K562 (cell line): ENCODE measurements around the gene GIPR. TPM values are rescaled to one million over a fixed set of nuclear protein-coding genes. Genes with fewer than 3 reads are reported as not detected.

Experiments used
- ATAC-seq: fragments of 200-7000 bp; cut with Tn5 transposase; 3 replicates; pipeline ENCODE4 v1.9.1; 2020; ENCODE audit warnings: moderate library complexity
- BruUV-seq: library from RNA; stranded (reverse); fragments of 400-500 nt; replicated peaks from 2 replicates; lab custom pipeline; 2021; lab: Mats Ljungman, UMichigan
- CTCF ChIA-PET: fragments of 300-600 bp; formaldehyde crosslinking; extraction: SDS; loops from one replicate; lab custom pipeline; 2021; ENCODE audit warnings: low intra/inter-chr PET ratio; lab: Yijun Ruan, JAX
- POLR2A ChIA-PET: fragments of 300-600, 350-650 bp; sonication (Branson Sonifier 250); formaldehyde crosslinking; extraction: SDS; loops from one replicate; lab custom pipeline; 2021; ENCODE audit warnings: antibody characterized with exemption, inconsistent platforms; lab: Yijun Ruan, JAX
- DNase-seq, 4 experiments: peaks; one replicate each; pipeline versions ENCODE4 v3.0.0 to v3.0.0-alpha.2; 2011 to 2018; ENCODE audit warnings: low spot score in 3 of 4, mixed read lengths in 3 of 4; ENCODE audit errors: extremely low read depth in 1 of 4
- FAIRE-seq: peaks from 2 replicates; lab custom pipeline; 2011; peaks lifted over from hg19 to GRCh38; lab: Jason Lieb, UNC
- H2AFZ ChIP-seq: 2 replicates; pipeline ENCODE4 v1.6.0; 2011; ENCODE audit warnings: low read depth, low read length, control low read depth, inconsistent platforms
- H3K27ac ChIP-seq: fragments of 200-600 bp; 3 replicates; pipeline ENCODE4 v1.8.0; 2011; ENCODE audit warnings: low read depth, mild to moderate bottlenecking, control low read depth, inconsistent platforms, low read length, moderate library complexity, mixed read lengths; ENCODE audit errors: extremely low read depth
- H3K27me3 ChIP-seq, 2 experiments: fragments of 300-600 bp in 1 of 2; 2 replicates in 1 of 2; 3 replicates in 1 of 2; pipeline versions ENCODE4 v1.6.0 to v1.8.0; 2011; ENCODE audit warnings: inconsistent platforms in 2 of 2, low read length in 2 of 2, mild to moderate bottlenecking in 1 of 2, mixed read lengths in 1 of 2, moderate library complexity in 1 of 2; ENCODE audit not compliant: control insufficient read depth in 2 of 2, insufficient read depth in 2 of 2
- H3K36me3 ChIP-seq: fragments of 300-600 bp; 3 replicates; pipeline ENCODE4 v1.8.0; 2011; ENCODE audit warnings: mild to moderate bottlenecking, low read length, inconsistent platforms; ENCODE audit not compliant: control insufficient read depth, insufficient read depth
- H3K4me1 ChIP-seq, 2 experiments: fragments of 200-600 bp in 1 of 2; replicated peaks in 1 of 2; 2 replicates in 1 of 2; 3 replicates in 1 of 2; pipeline versions ENCODE4 v1.5.1 to v1.8.0; 2011; ENCODE audit warnings: inconsistent platforms in 2 of 2, low read length in 2 of 2, mild to moderate bottlenecking in 1 of 2, mixed read lengths in 1 of 2, moderate library complexity in 1 of 2; ENCODE audit not compliant: control insufficient read depth in 2 of 2, insufficient read depth in 2 of 2
- H3K4me2 ChIP-seq: 2 replicates; pipeline ENCODE4 v1.6.1; 2011; ENCODE audit warnings: low read length, control low read depth, inconsistent platforms, mixed read lengths; ENCODE audit not compliant: insufficient read depth
- H3K4me3 ChIP-seq: fragments of 200-600 bp; sonication (generic), shearing (Covaris generic); 2 replicates; pipeline ENCODE4 v1.5.1; 2016; ENCODE audit warnings: control low read depth, inconsistent platforms
- H3K79me2 ChIP-seq: fragments of 200-600 bp; 3 replicates; pipeline ENCODE4 v1.8.0; 2011; ENCODE audit warnings: low read length, inconsistent platforms; ENCODE audit not compliant: control insufficient read depth, insufficient read depth
- H3K9ac ChIP-seq, 2 experiments: 2 replicates each; pipeline versions ENCODE4 v1.6.0 to v1.6.1; 2011; ENCODE audit warnings: low read depth in 2 of 2, low read length in 2 of 2, control low read depth in 1 of 2, inconsistent platforms in 1 of 2, mild to moderate bottlenecking in 1 of 2, mixed read lengths in 1 of 2; ENCODE audit not compliant: insufficient read depth in 1 of 2
- H3K9me1 ChIP-seq: one replicate; pipeline ENCODE4 v1.6.0; 2011; ENCODE audit warnings: inconsistent platforms, mild to moderate bottlenecking, low read length, moderate library complexity; ENCODE audit not compliant: control insufficient read depth, insufficient read depth
- H3K9me3 ChIP-seq: replicated peaks from 2 replicates; pipeline ENCODE4 v1.5.1; 2011; ENCODE audit warnings: low read depth, low read length, inconsistent platforms; ENCODE audit not compliant: control insufficient read depth, insufficient read depth
- H4K20me1 ChIP-seq: replicated peaks from 2 replicates; pipeline ENCODE4 v1.6.1; 2011; ENCODE audit warnings: low read length, inconsistent platforms, mixed read lengths; ENCODE audit not compliant: control insufficient read depth, insufficient read depth
- EZH2 ChIP-seq: IDR thresholded peaks from 2 replicates; pipeline ENCODE4 v1.6.1; 2012; ENCODE audit warnings: low read depth, mild to moderate bottlenecking, inconsistent platforms, low read length, borderline replicate concordance
- FOXJ2 ChIP-seq: fragments of 200-800 bp; sonication (Bioruptor generic); IDR thresholded peaks from 2 replicates; pipeline ENCODE4 v1.6.1; 2016; ENCODE audit warnings: missing genetic modification characterization, missing compliant biosample characterization
- FOXK2 ChIP-seq, 2 experiments: fragments of 450-650 bp; IDR thresholded peaks in 1 of 2; conservative IDR thresholded peaks in 1 of 2; 2 replicates each; pipeline ENCODE4 v1.6.1; 2016; ENCODE audit warnings: low read depth in 2 of 2, mild to moderate bottlenecking in 1 of 2
- HEY1 ChIP-seq: fragments of 250-450 bp; sonication (Bioruptor Pico); IDR thresholded peaks from 2 replicates; pipeline ENCODE4 v1.5.0; 2020; ENCODE audit warnings: mild to moderate bottlenecking, moderate library complexity, borderline replicate concordance
- KLF10 ChIP-seq: fragments of 250-450 bp; sonication (Bioruptor Pico); IDR thresholded peaks from 2 replicates; pipeline ENCODE4 v1.6.1; 2021; ENCODE audit warnings: matching md5 sums
- MAFF ChIP-seq: IDR thresholded peaks from 2 replicates; pipeline ENCODE4 v1.6.1; 2012; ENCODE audit warnings: low read length, improper control_type of control experiment
- NCOA4 ChIP-seq: fragments of 450-650 bp; IDR thresholded peaks from 2 replicates; pipeline ENCODE4 v1.6.1; 2018; ENCODE audit warnings: mild to moderate bottlenecking; ENCODE audit not compliant: partially characterized antibody
- POLR2A ChIP-seq: fragments of 450-650 bp; conservative IDR thresholded peaks from 2 replicates; pipeline ENCODE4 v1.6.1; 2016
- POLR2G ChIP-seq: fragments of 200-400 bp; formaldehyde crosslinking; IDR thresholded peaks from 2 replicates; pipeline ENCODE4 v1.6.1; 2017; ENCODE audit warnings: low read depth, mild to moderate bottlenecking, antibody characterized with exemption, low read length, moderate library complexity
- PPARD ChIP-seq: fragments of 250-450 bp; sonication (Bioruptor Pico); IDR thresholded peaks from 2 replicates; pipeline ENCODE4 v1.8.0; 2022; ENCODE audit warnings: inconsistent platforms, mild to moderate bottlenecking, moderate library complexity
- RBFOX2 ChIP-seq: fragments of 200-400 bp; formaldehyde crosslinking; IDR thresholded peaks from 2 replicates; pipeline ENCODE4 v1.6.1; 2017; ENCODE audit warnings: low read depth, mild to moderate bottlenecking, low read length, moderate library complexity
- RBM22 ChIP-seq: fragments of 200-400 bp; formaldehyde crosslinking; IDR thresholded peaks from 2 replicates; pipeline ENCODE4 v1.6.1; 2018; ENCODE audit warnings: low read length, low read depth; ENCODE audit not compliant: poor library complexity, severe bottlenecking
- ZNF124 ChIP-seq: sonication (generic); formaldehyde crosslinking; IDR thresholded peaks from 2 replicates; pipeline ENCODE4 v1.8.1; 2022; ENCODE audit warnings: missing genetic modification reagents
- WGBS: fragments of 100-300 bp; shearing (Covaris generic); methylation state at CpG from one replicate; pipeline ENCODE4 v1.1.6; 2016; ENCODE audit warnings: low coverage, mixed read lengths; ENCODE audit not compliant: insufficient coverage; ENCODE audit errors: missing lambda C conversion rate; 5-methylcytosine and 5-hydroxymethylcytosine counted together
- in situ Hi-C: fragments of 300-500 bp; cut with MboI; formaldehyde crosslinking; loops from 4 replicates; pipeline ENCODE4 v1.15.0; 2018; ENCODE audit warnings: inconsistent platforms, mixed read lengths
- intact Hi-C: fragments of 100-400 bp; cut with micrococcal nuclease; formaldehyde crosslinking; loops from 2 replicates; pipeline ENCODE4 v1.14.2; 2022
- polyA plus RNA-seq, 8 experiments: library from polyadenylated mRNA; depleted of rRNA in 4 of 8; stranded (reverse) in 5 of 8; unstranded in 3 of 8; fragments of >200 nt; fragmentation: Nextera tagmentation in 2 of 8; fragmentation: Illumina TruSeq in 1 of 8; extraction: Ambion mirVana in 2 of 8; extraction: Trizol in 1 of 8; gene quantifications; 2 replicates each; pipeline versions ENCODE4 v1.2.1 to v1.2.3, GENCODE V29; 2011 to 2014; ENCODE audit warnings: inconsistent platforms in 1 of 8, missing spikeins in 1 of 8
- total RNA-seq, 7 experiments: library from RNA; depleted of rRNA in 6 of 7; stranded (reverse); fragments of >200 nt in 6 of 7; fragmentation: Illumina TruSeq in 2 of 7; extraction: Trizol in 2 of 7; gene quantifications; 2 replicates each; pipeline versions ENCODE4 v1.2.1 to v1.2.3, GENCODE V29; 2011 to 2021; ENCODE audit warnings: low replicate concordance in 1 of 7
- TF ChIP-seq, protein P1 (sequence below), 2 experiments: fragments of 450-650 bp in 1 of 2; IDR thresholded peaks; 2 replicates each; pipeline ENCODE4 v1.6.1; 2011 to 2017; ENCODE audit warnings: low read depth in 2 of 2, antibody characterized with exemption in 1 of 2, borderline replicate concordance in 1 of 2, low read length in 1 of 2, mild to moderate bottlenecking in 1 of 2, mixed read lengths in 1 of 2; ENCODE audit not compliant: control insufficient read depth in 1 of 2
- TF ChIP-seq, protein P2 (sequence below): sonication (generic); formaldehyde crosslinking; IDR thresholded peaks from 2 replicates; pipeline ENCODE4 v1.9.0; 2022; ENCODE audit warnings: mild to moderate bottlenecking, missing genetic modification reagents

GIPR gene
- total and polyA plus RNA-seq, 9 of the 15 experiments (the other 6 are each of a cell fraction or from before 2014, with no cell fraction given), result 2.2 to 26.8 (median 12.7) TPM

DNA sequence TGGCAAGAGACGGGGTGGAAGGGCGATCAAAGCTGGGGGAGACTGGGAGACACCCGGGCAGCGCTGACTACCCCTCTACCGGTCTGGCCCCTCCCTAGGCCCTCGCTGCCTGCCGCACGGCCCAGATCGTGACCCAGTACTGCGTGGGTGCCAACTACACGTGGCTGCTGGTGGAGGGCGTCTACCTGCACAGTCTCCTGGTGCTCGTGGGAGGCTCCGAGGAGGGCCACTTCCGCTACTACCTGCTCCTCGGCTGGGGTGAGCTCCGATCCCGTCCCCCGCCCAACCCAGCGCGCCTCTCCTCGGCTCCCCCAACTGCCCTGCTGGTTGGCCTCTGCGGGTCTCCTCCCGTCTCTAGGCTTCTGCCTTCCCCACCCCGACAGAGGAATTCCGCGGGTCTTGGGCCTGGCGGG, 8.8 kb downstream of the GIPR start:
- Histone ChIP-seq H3K9ac (no peak overlapping the region), H3K79me2 (no peaks in the 10 kb centered on the region), H2AFZ (no peak overlapping the region), H3K27ac (no peak overlapping the region), H3K9me3 (no peaks in the 10 kb centered on the region), H3K36me3 (peaks cover 57% of the 10 kb centered on the region), H3K4me1 (peaks cover 2 to 24% of the 10 kb centered on the region in 2 experiments; a peak in 2 of 5 replicates), H3K27me3 (no peaks in the 10 kb centered on the region), H3K9me1 (peaks cover 1% of the 10 kb centered on the region), H4K20me1 (0 out of 2 replicates have a peak, but pooled peaks cover 2% of the 10 kb centered on the region), H3K4me3 (no peak overlapping the region), H3K4me2 (no peak overlapping the region)
- ChIA-PET CTCF (no interaction called here), POLR2A (interaction anchor here (2.0 to 4.1 kb wide), 2 partner anchors 12 to 14 kb away, joined by 5 to 12 read pairs; no protein-coding TSS in a partner anchor)
- intact Hi-C loops, result no loop called here
- TF ChIP-seq KLF10 (CRISPR knock-in tag), result no peak
- TF ChIP-seq, protein P1, sequence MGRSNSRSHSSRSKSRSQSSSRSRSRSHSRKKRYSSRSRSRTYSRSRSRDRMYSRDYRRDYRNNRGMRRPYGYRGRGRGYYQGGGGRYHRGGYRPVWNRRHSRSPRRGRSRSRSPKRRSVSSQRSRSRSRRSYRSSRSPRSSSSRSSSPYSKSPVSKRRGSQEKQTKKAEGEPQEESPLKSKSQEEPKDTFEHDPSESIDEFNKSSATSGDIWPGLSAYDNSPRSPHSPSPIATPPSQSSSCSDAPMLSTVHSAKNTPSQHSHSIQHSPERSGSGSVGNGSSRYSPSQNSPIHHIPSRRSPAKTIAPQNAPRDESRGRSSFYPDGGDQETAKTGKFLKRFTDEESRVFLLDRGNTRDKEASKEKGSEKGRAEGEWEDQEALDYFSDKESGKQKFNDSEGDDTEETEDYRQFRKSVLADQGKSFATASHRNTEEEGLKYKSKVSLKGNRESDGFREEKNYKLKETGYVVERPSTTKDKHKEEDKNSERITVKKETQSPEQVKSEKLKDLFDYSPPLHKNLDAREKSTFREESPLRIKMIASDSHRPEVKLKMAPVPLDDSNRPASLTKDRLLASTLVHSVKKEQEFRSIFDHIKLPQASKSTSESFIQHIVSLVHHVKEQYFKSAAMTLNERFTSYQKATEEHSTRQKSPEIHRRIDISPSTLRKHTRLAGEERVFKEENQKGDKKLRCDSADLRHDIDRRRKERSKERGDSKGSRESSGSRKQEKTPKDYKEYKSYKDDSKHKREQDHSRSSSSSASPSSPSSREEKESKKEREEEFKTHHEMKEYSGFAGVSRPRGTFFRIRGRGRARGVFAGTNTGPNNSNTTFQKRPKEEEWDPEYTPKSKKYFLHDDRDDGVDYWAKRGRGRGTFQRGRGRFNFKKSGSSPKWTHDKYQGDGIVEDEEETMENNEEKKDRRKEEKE (IDR thresholded peaks at IDR 0.05; ENCODE audit: borderline replicate concordance in 1 of 2, control insufficient read depth in 1 of 2, low read depth in 2 of 2, low read length in 1 of 2), result no peak
- 0 out of 2 replicates have a peak, but pooled peaks have one; percentile 13 for TF ChIP-seq POLR2A
- TF ChIP-seq RBFOX2, result peak; percentile 56; the same call in 1 of the 2 replicates
- no peak for TF ChIP-seq FOXK2 (conservative IDR thresholded peaks at IDR 0.05 in 1 of 2, IDR thresholded peaks at IDR 0.05 in 1 of 2; ENCODE audit: low read depth in 2 of 2)
- TF ChIP-seq ZNF124 (CRISPR knock-in tag), result no peak
- peak; percentile 63 for TF ChIP-seq POLR2G
- TF ChIP-seq PPARD, result no peak
- peak; percentile 28 for TF ChIP-seq RBM22
- no peak for TF ChIP-seq EZH2
- no peak for TF ChIP-seq MAFF
- no peak for TF ChIP-seq HEY1
- TF ChIP-seq NCOA4, result no peak
- TF ChIP-seq, protein P2, sequence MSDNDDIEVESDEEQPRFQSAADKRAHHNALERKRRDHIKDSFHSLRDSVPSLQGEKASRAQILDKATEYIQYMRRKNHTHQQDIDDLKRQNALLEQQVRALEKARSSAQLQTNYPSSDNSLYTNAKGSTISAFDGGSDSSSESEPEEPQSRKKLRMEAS, result peak; percentile 38; the same call in 1 of the 2 replicates
- no peak for TF ChIP-seq FOXJ2 (tag)
- FAIRE-seq, result no peak
- in situ Hi-C loops, result no loop called here
- BruUV-seq, result no TSS peak
- ATAC-seq, result no peak
- WGBS, result 93% methylated on average over 17 of the region's 28 CpGs
- DNase-seq, result no peak
